Common myeloid progenitor, CD34-positive (primary cell): ENCODE results near the gene CLIP4.

Experiments used
- CTCF ChIA-PET: fragments of 350-600 bp; sonication (Branson Sonifier 250); formaldehyde crosslinking; loops from one replicate; lab custom pipeline; 2021; ENCODE audit warnings: antibody characterized with exemption; lab: Charles Lee
- POLR2A ChIA-PET: fragments of 350-600 bp; sonication (Branson Sonifier 250); formaldehyde crosslinking; loops from one replicate; lab custom pipeline; 2021; ENCODE audit warnings: antibody characterized with exemption; lab: Charles Lee
- DNase-seq, 3 donors: peaks; one replicate each; pipeline versions ENCODE4 v3.0.0 to v3.0.0-alpha.2; 2013
- H3K27ac ChIP-seq, 2 experiments: 1 replicate in 1 of 2; 2 replicates in 1 of 2; pipeline ENCODE4 v1.7.0; 2013; ENCODE audit warnings: inconsistent platforms in 2 of 2, low read length in 2 of 2, mild to moderate bottlenecking in 2 of 2, low read depth in 1 of 2, moderate library complexity in 1 of 2; ENCODE audit not compliant: severe bottlenecking in 2 of 2, insufficient read depth in 1 of 2, poor library complexity in 1 of 2
- H3K27me3 ChIP-seq, 5 experiments: replicated peaks in 2 of 5; 1 replicate in 3 of 5; 2 replicates in 2 of 5; pipeline versions ENCODE4 v1.6.1 to v1.7.0; 2013; ENCODE audit warnings: low read length in 4 of 5, mild to moderate bottlenecking in 2 of 5, moderate library complexity in 2 of 5, inconsistent platforms in 1 of 5; ENCODE audit not compliant: insufficient read depth in 5 of 5, control insufficient read depth in 4 of 5
- H3K36me3 ChIP-seq, 4 experiments: 1 replicate in 2 of 4; 2 replicates in 2 of 4; pipeline versions ENCODE4 v1.6.1 to v1.7.0; 2013; ENCODE audit warnings: low read length in 3 of 4, control low read depth in 1 of 4, mild to moderate bottlenecking in 1 of 4; ENCODE audit not compliant: control insufficient read depth in 4 of 4, insufficient read depth in 4 of 4
- H3K4me1 ChIP-seq, 4 experiments: 1 replicate in 3 of 4; 2 replicates in 1 of 4; pipeline versions ENCODE4 v1.6.1 to v1.7.1; 2013; ENCODE audit warnings: low read length in 3 of 4, mild to moderate bottlenecking in 3 of 4, control low read depth in 1 of 4, inconsistent platforms in 1 of 4, moderate library complexity in 1 of 4; ENCODE audit not compliant: control insufficient read depth in 4 of 4, insufficient read depth in 4 of 4; ENCODE audit errors: control extremely low read depth in 1 of 4
- H3K4me3 ChIP-seq, 7 experiments: 1 replicate in 4 of 7; 2 replicates in 3 of 7; pipeline versions ENCODE4 v1.5.1 to v1.7.0; 2013; ENCODE audit warnings: mild to moderate bottlenecking in 7 of 7, low read length in 6 of 7, moderate library complexity in 6 of 7, inconsistent platforms in 2 of 7, low read depth in 2 of 7, control low read depth in 1 of 7; ENCODE audit not compliant: insufficient read depth in 4 of 7, control insufficient read depth in 1 of 7; ENCODE audit errors: extremely low read depth in 1 of 7
- H3K9me3 ChIP-seq, 5 experiments: 1 replicate in 4 of 5; 2 replicates in 1 of 5; pipeline versions ENCODE4 v1.6.1 to v1.7.1; 2013; ENCODE audit warnings: low read length in 4 of 5, mild to moderate bottlenecking in 2 of 5, inconsistent platforms in 1 of 5, low read depth in 1 of 5, moderate library complexity in 1 of 5; ENCODE audit not compliant: control insufficient read depth in 4 of 5, insufficient read depth in 2 of 5; ENCODE audit errors: control extremely low read depth in 1 of 5
- WGBS: methylation state at CpG from one replicate; pipeline ENCODE4 v1.1.5; 2013; ENCODE audit not compliant: insufficient coverage; 5-methylcytosine and 5-hydroxymethylcytosine counted together

Gene CLIP4

GRCh38 chr2:29228947-29229346 lies 113.7 kb downstream of the CLIP4 start:
- 80% methylated on average over 7 of the region's 9 CpGs for WGBS
- Histone ChIP-seq H3K4me1 (no peaks in the 10 kb centered on the region), H3K27ac (no peak overlapping the region), H3K36me3 (no peaks in the 10 kb centered on the region), H3K27me3 (peaks cover 0 to 52% (median 8%) of the 10 kb centered on the region in 5 experiments), H3K9me3 (no peaks in the 10 kb centered on the region), H3K4me3 (no peak overlapping the region)
- no peak for DNase-seq
- POLR2A ChIA-PET: no interaction called here
- CTCF ChIA-PET: no interaction called here

- no peaks in the 10 kb centered on the region for H3K4me1 ChIP-seq
- H3K36me3 ChIP-seq: no peaks in the 10 kb centered on the region
- ChIA-PET POLR2A (no interaction called here), CTCF (no interaction called here)
- H3K27me3 ChIP-seq: peaks cover 0 to 48% (median 7%) of the 10 kb centered on the region in 5 experiments
- H3K27ac ChIP-seq: no peak overlapping the region
- WGBS: 85% methylated on average over 9 of the region's 9 CpGs
- no peaks in the 10 kb centered on the region for H3K9me3 ChIP-seq
- no peak overlapping the region for H3K4me3 ChIP-seq
- DNase-seq: no peak
Observed at GRCh38 chr2:29229640-29230039, 114.4 kb downstream of the CLIP4 start.

GRCh38 chr2:29232041-29232440 lies 116.8 kb downstream of the CLIP4 start:
- DNase-seq: no peak
- WGBS: 97% methylated on average over 14 of the region's 14 CpGs
- H3K9me3 ChIP-seq: no peaks in the 10 kb centered on the region
- no peaks in the 10 kb centered on the region for H3K4me1 ChIP-seq
- ChIA-PET CTCF (interaction anchor here (1.7 kb wide), 1 partner anchor 9 kb away, joined by 5 read pairs; no protein-coding TSS in a partner anchor), POLR2A (no interaction called here)
- no peaks in the 10 kb centered on the region for H3K36me3 ChIP-seq
- no peak overlapping the region for H3K27ac ChIP-seq
- no peak overlapping the region for H3K4me3 ChIP-seq
- peaks cover 0 to 26% (median 3%) of the 10 kb centered on the region in 5 experiments for H3K27me3 ChIP-seq

GRCh38 chr2:29233428-29233827 lies 118.2 kb downstream of the CLIP4 start:
- Histone ChIP-seq H3K4me1 (no peaks in the 10 kb centered on the region), H3K4me3 (no peak overlapping the region), H3K9me3 (no peaks in the 10 kb centered on the region), H3K27me3 (peaks cover 0 to 13% (median 2%) of the 10 kb centered on the region in 5 experiments), H3K36me3 (no peaks in the 10 kb centered on the region), H3K27ac (no peak overlapping the region)
- WGBS: 83% methylated on average over 5 of the region's 6 CpGs
- DNase-seq: no peak
- CTCF ChIA-PET: no interaction called here
- POLR2A ChIA-PET: no interaction called here

- no peak overlapping the region for H3K4me3 ChIP-seq
- no peak overlapping the region for H3K27ac ChIP-seq
- H3K36me3 ChIP-seq: no peaks in the 10 kb centered on the region
- no peaks in the 10 kb centered on the region for H3K9me3 ChIP-seq
- 93% methylated on average over 2 of the region's 3 CpGs for WGBS
- peaks cover 0 to 5% (median 0%) of the 10 kb centered on the region in 5 experiments for H3K27me3 ChIP-seq
- no peak for DNase-seq
- ChIA-PET CTCF (interaction anchor here (1.5 kb wide), 1 partner anchor 607 kb away, joined by 3 read pairs; no protein-coding TSS in a partner anchor), POLR2A (no interaction called here)
- H3K4me1 ChIP-seq: no peaks in the 10 kb centered on the region
Observed at GRCh38 chr2:29235411-29235810, 120.2 kb downstream of the CLIP4 start.

- 100% methylated on average over 5 of the region's 6 CpGs for whole genome bisulfite sequencing
- no peak overlapping the region for H3K27ac ChIP-seq
- H3K36me3 ChIP-seq: no peaks in the 10 kb centered on the region
- no peaks in the 10 kb centered on the region for H3K4me1 ChIP-seq
- no peak overlapping the region for H3K4me3 ChIP-seq
- ChIA-PET POLR2A (no interaction called here), CTCF (interaction anchor here (1.5 kb wide), 1 partner anchor 606 kb away, joined by 3 read pairs; no protein-coding TSS in a partner anchor)
- no peaks in the 10 kb centered on the region for H3K9me3 ChIP-seq
- DNase-seq: no peak
- peaks cover 0 to 5% (median 0%) of the 10 kb centered on the region in 5 experiments for H3K27me3 ChIP-seq
Observed at GRCh38 chr2:29236074-29236473, 120.9 kb downstream of the CLIP4 start.

GRCh38 chr2:29238497-29238896 lies 123.3 kb downstream of the CLIP4 start:
- POLR2A ChIA-PET: no interaction called here
- WGBS: 66% methylated on average over 4 of the region's 7 CpGs
- CTCF ChIA-PET: interaction anchor here (0.6 to 1.3 kb wide), 6 partner anchors 8 to 832 kb away, joined by 3 to 4 read pairs (median 3); no protein-coding TSS in a partner anchor

More at GRCh38 chr2:29238497-29238896, 123.3 kb downstream of the CLIP4 start:
- Histone ChIP-seq H3K9me3 (no peaks in the 10 kb centered on the region), H3K27me3 (peaks cover 0 to 7% (median 0%) of the 10 kb centered on the region in 5 experiments), H3K36me3 (no peaks in the 10 kb centered on the region), H3K4me3 (no peak overlapping the region), H3K27ac (no peak overlapping the region), H3K4me1 (no peaks in the 10 kb centered on the region)
- DNase-seq: peak; percentile 9 to 41 (median 18)
